ENCODE results near the gene PANK2.
"Not testable (repeated sequence)": the region's sequence is repeated elsewhere in the genome, so short reads cannot be mapped to it uniquely, and the experiment has no call there.

Gene PANK2

DNA sequence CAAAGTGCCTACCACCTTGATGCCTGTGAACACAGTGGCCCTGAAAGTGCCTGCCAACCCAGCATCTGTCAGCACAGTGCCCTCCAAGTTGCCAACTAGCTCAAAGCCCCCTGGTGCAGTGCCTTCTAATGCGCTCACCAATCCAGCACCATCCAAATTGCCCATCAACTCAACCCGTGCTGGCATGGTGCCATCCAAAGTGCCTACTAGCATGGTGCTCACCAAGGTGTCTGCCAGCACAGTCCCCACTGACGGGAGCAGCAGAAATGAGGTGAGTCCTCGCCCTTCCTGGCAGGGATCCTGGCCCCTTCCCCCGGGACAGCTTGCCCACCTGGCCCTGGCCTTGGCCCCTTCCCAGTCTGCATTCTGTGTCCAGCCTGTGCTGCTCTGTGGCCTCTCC lies 24.7 kb upstream of the PANK2 start:
- no peaks in the 10 kb centered on the region for H3K27me3 Mint-ChIP-seq
- H3K27ac Mint-ChIP-seq, result no peak overlapping the region
- H3K36me3 Mint-ChIP-seq, result peaks cover 9% of the 10 kb centered on the region
- no peaks in the 10 kb centered on the region for H3K9me3 Mint-ChIP-seq
- H3K4me3 Mint-ChIP-seq, result no peak overlapping the region
- no peaks in the 10 kb centered on the region for H3K4me1 Mint-ChIP-seq

DNA sequence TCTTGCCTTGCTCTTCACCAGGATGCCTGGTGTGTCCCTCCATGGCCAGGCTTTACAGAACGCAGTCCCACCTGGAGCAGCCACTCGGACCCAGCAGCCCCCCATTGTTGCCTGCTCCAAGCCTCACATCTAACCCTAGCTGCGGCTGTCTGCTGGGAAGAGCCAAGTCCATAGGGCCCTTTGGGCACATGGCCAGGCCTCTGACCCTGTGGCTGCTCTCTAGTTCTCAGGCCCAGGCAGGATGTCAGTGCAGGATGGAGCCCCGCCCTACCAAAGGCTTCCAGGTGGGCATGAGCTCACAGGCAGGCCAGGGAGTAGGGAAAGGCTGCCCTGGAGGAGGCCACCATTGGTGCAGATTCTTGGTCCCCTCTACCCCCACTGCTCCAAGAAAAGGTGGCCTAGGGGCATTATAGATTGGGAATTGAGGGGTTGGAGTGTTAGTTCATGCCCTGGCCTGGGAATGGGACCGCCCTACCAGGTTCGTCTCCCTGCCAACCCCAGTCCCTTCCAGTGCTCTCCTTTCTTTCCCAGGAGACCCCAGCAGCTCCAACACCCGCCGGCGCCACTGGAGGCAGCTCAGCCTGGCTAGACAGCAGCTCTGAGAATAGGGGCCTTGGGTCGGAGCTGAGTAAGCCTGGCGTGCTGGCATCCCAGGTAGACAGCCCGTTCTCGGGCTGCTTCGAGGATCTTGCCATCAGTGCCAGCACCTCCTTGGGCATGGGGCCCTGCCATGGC lies 23.9 kb upstream of the PANK2 start:
- Mint-ChIP-seq H3K27me3 (no peaks in the 10 kb centered on the region), H3K4me3 (no peak overlapping the region), H3K9me3 (no peaks in the 10 kb centered on the region), H3K4me1 (no peaks in the 10 kb centered on the region), H3K36me3 (peaks cover 9% of the 10 kb centered on the region), H3K27ac (no peak overlapping the region)

GRCh38 chr20:3865887-3866407 lies 23.2 kb upstream of the PANK2 start:
- Mint-ChIP-seq H3K27ac (no peak overlapping the region), H3K4me1 (no peaks in the 10 kb centered on the region), H3K27me3 (no peaks in the 10 kb centered on the region), H3K36me3 (peaks cover 9% of the 10 kb centered on the region), H3K4me3 (no peak overlapping the region), H3K9me3 (no peaks in the 10 kb centered on the region)

- no peaks in the 10 kb centered on the region for H3K4me1 Mint-ChIP-seq
- peaks cover 9% of the 10 kb centered on the region for H3K36me3 Mint-ChIP-seq
- no peaks in the 10 kb centered on the region for H3K27me3 Mint-ChIP-seq
- no peak overlapping the region for H3K27ac Mint-ChIP-seq
- H3K9me3 Mint-ChIP-seq, result no peaks in the 10 kb centered on the region
- no peak overlapping the region for H3K4me3 Mint-ChIP-seq
These were observed 22.7 kb upstream of the PANK2 start for GRCh38 chr20:3866464-3866863.

GRCh38 chr20:3867802-3868201 lies 21.4 kb upstream of the PANK2 start:
- no peak overlapping the region for H3K27ac Mint-ChIP-seq
- H3K36me3 Mint-ChIP-seq, result peaks cover 8% of the 10 kb centered on the region
- peaks cover 4% of the 10 kb centered on the region for H3K4me1 Mint-ChIP-seq
- no peaks in the 10 kb centered on the region for H3K27me3 Mint-ChIP-seq
- no peaks in the 10 kb centered on the region for H3K9me3 Mint-ChIP-seq
- no peak overlapping the region for H3K4me3 Mint-ChIP-seq

GRCh38 chr20:3869839-3870634 lies 19.1 kb upstream of the PANK2 start:
- H3K4me1 Mint-ChIP-seq, result peaks cover 15% of the 10 kb centered on the region
- peaks cover 8% of the 10 kb centered on the region for H3K36me3 Mint-ChIP-seq
- no peak overlapping the region for H3K27ac Mint-ChIP-seq

GRCh38 chr20:3871550-3872265 lies 17.5 kb upstream of the PANK2 start:
- peaks cover 8% of the 10 kb centered on the region for H3K36me3 Mint-ChIP-seq
- no peak overlapping the region for H3K27ac Mint-ChIP-seq
- H3K9me3 Mint-ChIP-seq, result no peaks in the 10 kb centered on the region
- H3K27me3 Mint-ChIP-seq, result no peaks in the 10 kb centered on the region
- H3K4me3 Mint-ChIP-seq, result no peak overlapping the region
- peaks cover 23% of the 10 kb centered on the region for H3K4me1 Mint-ChIP-seq

More at GRCh38 chr20:3869839-3870634, 19.1 kb upstream of the PANK2 start:
- H3K4me3 Mint-ChIP-seq, result no peak overlapping the region
- H3K9me3 Mint-ChIP-seq, result no peaks in the 10 kb centered on the region
- no peaks in the 10 kb centered on the region for H3K27me3 Mint-ChIP-seq

DNA sequence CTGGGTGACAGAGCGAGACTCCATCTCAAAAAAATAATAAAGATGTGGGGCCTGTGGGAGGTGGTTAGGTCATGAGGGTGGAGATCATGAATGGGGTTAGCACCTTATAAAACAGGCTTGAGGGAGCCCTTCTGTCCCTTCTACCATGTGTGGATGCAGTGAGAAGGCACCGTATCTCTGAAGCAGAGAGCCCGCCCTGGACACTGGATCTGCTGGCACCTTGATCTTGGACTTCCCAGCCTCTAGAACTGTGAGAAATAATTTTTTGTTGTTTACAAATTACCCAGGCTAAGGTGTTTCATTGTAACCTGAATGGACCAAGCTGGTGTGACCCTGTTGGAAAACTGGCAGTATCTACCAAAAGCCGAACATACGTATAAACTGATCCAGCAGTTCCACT lies 15.7 kb upstream of the PANK2 start:
- Mint-ChIP-seq H3K4me3 (no peak overlapping the region), H3K4me1 (peaks cover 23% of the 10 kb centered on the region), H3K27ac (no peak overlapping the region), H3K9me3 (no peaks in the 10 kb centered on the region), H3K36me3 (peaks cover 8% of the 10 kb centered on the region), H3K27me3 (no peaks in the 10 kb centered on the region)

DNA sequence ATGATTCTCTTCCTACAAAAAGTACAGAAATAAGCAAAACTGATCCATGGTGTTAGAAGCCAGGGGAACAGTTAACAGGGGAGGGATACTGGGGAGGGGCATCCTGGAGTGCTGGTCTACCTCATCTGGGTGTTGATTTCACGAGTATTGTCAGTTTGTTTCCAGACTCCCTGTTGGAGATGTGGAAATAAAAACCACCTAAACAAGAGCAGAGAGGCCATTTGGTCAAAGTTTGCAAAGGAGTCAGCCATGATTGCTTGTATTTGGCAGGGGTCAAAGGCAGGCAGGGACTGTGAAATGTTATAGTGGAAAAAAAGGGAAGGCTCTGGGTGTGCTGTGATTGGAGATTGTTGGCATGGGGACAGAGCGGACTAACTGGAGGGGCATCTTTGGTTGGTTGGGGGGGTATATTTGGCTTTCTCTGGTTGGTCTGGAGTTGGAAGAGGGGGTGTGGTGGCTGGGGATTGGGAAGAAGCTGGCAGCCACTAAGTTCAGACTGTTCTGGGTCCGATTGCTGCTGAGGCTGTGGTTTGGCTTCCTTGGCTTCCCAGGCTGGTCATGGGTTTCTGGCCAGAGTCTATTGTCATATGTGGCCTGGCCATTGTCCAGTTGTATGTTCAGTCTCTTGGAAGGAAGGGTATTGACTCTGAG lies 14.9 kb upstream of the PANK2 start:
- H3K27me3 Mint-ChIP-seq, result no peaks in the 10 kb centered on the region
- peaks cover 23% of the 10 kb centered on the region for H3K4me1 Mint-ChIP-seq
- H3K36me3 Mint-ChIP-seq, result peaks cover 8% of the 10 kb centered on the region
- H3K27ac Mint-ChIP-seq, result no peak overlapping the region
- H3K4me3 Mint-ChIP-seq, result no peak overlapping the region
- no peaks in the 10 kb centered on the region for H3K9me3 Mint-ChIP-seq

DNA sequence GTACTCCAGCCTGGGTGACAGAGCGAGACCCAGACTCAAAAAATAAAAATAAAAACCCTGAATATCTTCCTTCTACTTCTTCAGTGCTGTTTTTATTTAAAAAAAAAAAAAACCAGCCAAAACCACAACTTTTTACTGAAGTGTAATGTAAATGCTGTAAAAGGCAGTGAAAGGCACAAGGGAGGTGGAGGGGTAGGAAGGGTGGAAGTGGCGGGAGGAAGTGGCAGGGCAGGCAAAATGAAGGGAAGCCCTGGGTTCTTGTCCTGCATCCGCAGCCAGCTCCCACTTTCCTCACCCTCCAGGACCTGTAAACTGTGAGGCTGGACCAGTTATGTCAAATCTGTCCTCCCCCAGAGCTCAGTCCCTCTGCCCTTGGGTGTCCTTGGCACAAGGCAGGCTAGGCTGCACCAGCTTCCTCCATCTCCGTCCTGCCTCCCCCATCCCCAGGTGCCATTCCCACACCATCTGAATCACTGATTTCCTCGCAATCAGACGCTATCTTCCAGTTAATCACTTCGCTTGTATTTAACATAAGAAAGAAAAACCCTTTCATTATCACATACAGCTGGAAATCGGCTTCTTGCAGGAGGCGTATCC lies 13.7 kb upstream of the PANK2 start:
- H3K36me3 Mint-ChIP-seq, result peaks cover 8% of the 10 kb centered on the region
- no peaks in the 10 kb centered on the region for H3K27me3 Mint-ChIP-seq
- H3K9me3 Mint-ChIP-seq, result no peaks in the 10 kb centered on the region
- no peak overlapping the region for H3K4me3 Mint-ChIP-seq
- H3K4me1 Mint-ChIP-seq, result peaks cover 23% of the 10 kb centered on the region
- no peak overlapping the region for H3K27ac Mint-ChIP-seq

- Mint-ChIP-seq H3K4me1 (peaks cover 23% of the 10 kb centered on the region), H3K9me3 (no peaks in the 10 kb centered on the region), H3K4me3 (no peak overlapping the region), H3K27me3 (no peaks in the 10 kb centered on the region), H3K27ac (no peak overlapping the region), H3K36me3 (peaks cover 8% of the 10 kb centered on the region)
These were observed 13.2 kb upstream of the PANK2 start for GRCh38 chr20:3876000-3876399.

DNA sequence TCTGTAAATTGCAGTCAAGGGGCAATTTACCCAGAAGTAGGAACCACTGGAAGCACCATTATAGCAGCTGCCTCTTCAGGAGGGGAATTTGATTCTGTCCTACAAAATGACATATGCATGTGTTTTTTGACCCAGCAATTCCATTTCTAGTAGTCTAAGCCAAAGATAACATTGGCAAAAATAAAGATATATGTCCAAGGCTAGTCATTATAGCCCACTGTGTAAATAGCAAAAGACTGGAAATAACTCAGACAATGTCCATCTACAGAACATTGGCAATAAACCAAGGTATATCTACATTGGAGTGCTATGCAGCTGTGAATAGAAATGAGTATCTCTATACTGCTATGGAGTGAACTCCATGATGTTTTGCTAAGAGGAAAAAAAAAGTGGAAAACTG lies 12.5 kb upstream of the PANK2 start:
- Mint-ChIP-seq H3K27me3 (no peaks in the 10 kb centered on the region), H3K36me3 (peaks cover 8% of the 10 kb centered on the region), H3K4me3 (no peak overlapping the region), H3K9me3 (no peaks in the 10 kb centered on the region), H3K4me1 (peaks cover 23% of the 10 kb centered on the region), H3K27ac (no peak overlapping the region)

DNA sequence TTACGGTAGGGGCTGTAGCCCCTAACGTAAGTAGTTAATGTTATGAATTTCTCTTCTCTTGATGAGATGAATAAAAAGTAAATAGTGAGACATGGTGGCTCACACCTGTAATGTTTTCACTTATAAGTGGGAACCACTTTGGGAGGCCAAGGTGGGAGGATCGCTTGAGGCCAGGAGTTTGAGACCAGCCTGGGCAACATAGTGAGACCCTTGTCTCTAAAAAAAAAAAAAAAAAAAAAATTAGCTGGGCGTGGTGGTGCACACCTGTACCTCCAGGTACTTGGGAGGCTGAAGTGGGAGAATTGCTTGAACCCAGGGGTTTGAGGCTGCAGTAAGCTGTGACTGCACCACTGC lies 10.3 kb upstream of the PANK2 start:
- H3K4me3 Mint-ChIP-seq, H3K36me3 Mint-ChIP-seq, H3K27ac Mint-ChIP-seq, H3K27me3 Mint-ChIP-seq, H3K9me3 Mint-ChIP-seq: not testable (repeated sequence)
- peaks cover 16% of the 10 kb centered on the region for H3K4me1 Mint-ChIP-seq

DNA sequence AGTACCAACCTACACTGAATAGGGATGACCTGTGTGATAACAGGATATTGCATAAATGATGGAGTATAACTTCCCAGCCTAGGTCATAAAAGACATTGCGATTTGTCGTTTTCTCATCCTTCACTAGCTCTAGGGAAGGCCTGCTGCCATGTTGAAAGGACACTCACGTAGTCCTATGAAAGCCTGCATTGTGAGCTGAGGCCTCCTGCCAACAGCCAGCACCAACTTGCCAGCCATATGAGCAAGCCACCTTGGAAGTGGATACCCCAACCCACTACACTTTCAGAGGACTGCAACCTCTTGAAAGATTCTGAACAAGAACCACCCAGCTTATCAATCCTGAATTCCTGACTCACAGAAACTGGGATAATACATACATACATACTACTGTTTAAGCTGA lies 3.5 kb upstream of the PANK2 start:
- H3K27ac Mint-ChIP-seq, result no peak overlapping the region
- H3K4me1 Mint-ChIP-seq, result peaks cover 17% of the 10 kb centered on the region
- H3K27me3 Mint-ChIP-seq, result no peaks in the 10 kb centered on the region
- peaks cover 5% of the 10 kb centered on the region for H3K36me3 Mint-ChIP-seq
- H3K9me3 Mint-ChIP-seq, result no peaks in the 10 kb centered on the region
- H3K4me3 Mint-ChIP-seq, result no peak overlapping the region
